HG02623 (cell line): ENCODE data around the gene KDM5D.
A peak's percentile ranks its signal among the peaks of the same experiment; 100 is the strongest.

ENCODE experiments used
- ATAC-seq: cut with Tn5 transposase; IDR thresholded peaks from one replicate; pipeline ENCODE4 v1.9.1; 2021; ENCODE audit warnings: moderate library complexity; ENCODE audit not compliant: unreplicated experiment

KDM5D gene

GRCh38 chrY:19744381-19745378, at the start of gene KDM5D:
TSS of gene KDM5D (minus strand) at chrY:19744726. CDS start at chrY:19744534, 192 bp downstream.
- peak; percentile 72 for ATAC-seq

DNA sequence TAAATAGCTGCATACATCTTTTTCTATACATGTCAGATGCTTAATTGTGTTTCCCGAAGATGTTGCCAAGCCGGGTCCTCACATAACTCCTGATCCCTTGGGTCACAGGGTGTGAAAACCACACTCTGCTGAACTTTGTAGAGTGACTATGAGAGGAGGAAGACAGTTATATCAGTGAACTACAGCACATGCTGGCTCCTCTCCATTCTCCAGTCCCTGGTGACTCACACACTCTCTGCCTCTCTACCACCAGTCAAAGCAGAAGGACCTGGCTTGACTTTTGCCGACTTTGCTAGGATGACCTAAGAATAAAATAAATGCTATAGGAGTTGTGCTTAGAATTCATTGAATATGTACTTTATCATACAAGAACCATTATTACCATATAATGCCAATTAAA, 23.8 kb upstream of the KDM5D start:
- ATAC-seq = no peak

DNA sequence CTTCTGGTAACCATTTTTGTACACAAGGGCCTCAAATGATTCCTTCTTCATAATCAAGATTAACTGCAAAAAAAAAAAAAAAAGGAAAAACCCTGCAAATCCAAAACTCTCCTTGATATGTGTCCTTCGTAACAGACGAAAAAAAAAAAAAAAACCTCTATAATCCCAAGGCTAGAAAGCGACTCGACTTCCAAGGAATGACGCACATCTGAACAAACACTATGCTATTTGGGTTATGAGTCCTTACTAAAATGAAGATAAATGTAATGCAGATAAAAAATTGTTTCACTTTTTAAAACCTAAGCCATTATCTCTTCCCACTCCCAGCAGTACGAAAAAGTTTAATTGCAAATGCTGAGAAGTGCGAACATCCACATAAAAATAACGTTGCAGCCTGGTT, 1.2 kb downstream of the KDM5D start:
- no peak for ATAC-seq

DNA sequence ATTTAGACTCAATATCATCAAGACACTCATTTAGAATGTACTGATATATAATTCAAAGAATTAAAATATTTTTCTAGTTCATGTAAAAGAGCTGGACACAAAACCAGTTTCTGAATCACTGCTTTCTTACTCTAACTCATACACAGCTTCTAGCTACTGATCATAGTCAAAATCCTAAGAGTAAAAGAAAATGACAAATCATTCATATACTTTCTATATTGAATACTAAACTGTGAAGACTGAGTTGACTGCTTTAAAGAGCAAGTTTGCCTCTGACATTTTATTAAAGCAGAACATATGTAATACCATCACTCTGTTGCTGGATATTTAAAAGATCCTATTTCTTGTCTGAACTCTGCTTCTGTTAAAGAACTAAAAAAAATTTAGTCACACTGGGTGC, 2.4 kb downstream of the KDM5D start:
- ATAC-seq = no peak

DNA sequence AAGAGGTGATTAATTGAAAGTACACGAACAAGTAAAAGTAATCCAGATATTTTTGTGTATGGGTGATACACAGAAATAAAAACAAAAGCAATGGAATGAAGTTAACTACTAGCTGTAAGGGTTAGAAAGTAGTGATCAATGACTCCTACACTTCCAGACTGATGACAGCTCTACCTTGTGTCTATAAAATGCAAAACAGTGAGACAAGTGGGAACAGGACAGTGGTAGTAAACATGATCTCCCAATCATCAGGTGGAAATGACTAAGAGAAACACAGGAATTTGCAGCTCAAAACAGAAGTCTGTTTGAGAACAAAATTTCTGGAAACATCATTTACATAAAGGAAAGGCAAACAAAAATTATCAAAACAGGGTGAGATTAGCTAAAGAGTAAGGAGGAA, 10.1 kb downstream of the KDM5D start:
- no peak for ATAC-seq

DNA sequence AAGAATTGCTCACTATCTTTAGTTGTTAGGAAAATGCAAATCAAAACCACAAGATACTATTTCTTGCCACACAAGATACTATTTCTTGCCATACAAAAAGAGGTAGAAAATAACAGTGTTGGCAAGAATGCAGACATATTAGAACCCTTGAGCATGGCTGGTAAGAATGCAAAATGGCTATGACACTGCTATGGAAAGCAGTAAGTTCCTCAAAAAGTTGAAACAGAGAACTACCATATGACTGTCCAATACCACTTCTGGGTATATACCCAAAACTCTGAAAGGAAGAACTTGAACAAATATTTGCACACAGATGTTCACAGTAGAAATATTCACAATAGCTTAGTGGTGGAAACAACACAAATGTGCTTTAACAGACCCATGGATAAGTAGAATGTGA, 26.6 kb downstream of the KDM5D start:
- ATAC-seq = peak; percentile 85

GRCh38 chrY:19717146-19717545, 27.4 kb downstream of the KDM5D start:
- ATAC-seq = no peak

GRCh38 chrY:19715226-19715625, 29.3 kb downstream of the KDM5D start:
- ATAC-seq = no peak

- ATAC-seq = peak; percentile 30
These were observed 31.1 kb downstream of the KDM5D start for GRCh38 chrY:19713430-19713829.

GRCh38 chrY:19706273-19706672, 38.3 kb downstream of the KDM5D start:
- ATAC-seq = no peak

- ATAC-seq = no peak
These were observed 46.0 kb downstream of the KDM5D start for GRCh38 chrY:19698495-19698894.

GRCh38 chrY:19680821-19681220, 63.7 kb downstream of the KDM5D start:
- ATAC-seq = no peak
